WTC11 (cell line): ENCODE measurements around the gene TMSB15C. TPM values are rescaled to one million over a fixed set of nuclear protein-coding genes. Genes with fewer than 3 reads are reported as not detected.
A peak's percentile ranks its signal among the peaks of the same experiment; 100 is the strongest.

Source experiments
- ATAC-seq: fragments of 200-7000 bp; cut with Tn5 transposase; 2 replicates; pipeline ENCODE4 v1.10.0; 2021; ENCODE audit warnings: mild to moderate bottlenecking, moderate library complexity
- CTCF ChIA-PET: fragments of 300-600 bp; sonication (Branson Sonifier 250); formaldehyde crosslinking; loops from one replicate; lab custom pipeline; 2021; ENCODE audit warnings: antibody characterized with exemption; lab: Charles Lee
- POLR2A ChIA-PET: fragments of 350-600 bp; sonication (Branson Sonifier 250); formaldehyde crosslinking; loops from one replicate; lab custom pipeline; 2021; ENCODE audit warnings: antibody characterized with exemption; lab: Charles Lee
- DNase-seq: peaks from one replicate; pipeline ENCODE4 v3.0.0; 2021; ENCODE audit warnings: low spot score
- H3K27ac Mint-ChIP-seq: 2 replicates; pipeline ENCODE4 v1.8.0; 2021; ENCODE audit warnings: mixed read lengths
- H3K27me3 Mint-ChIP-seq: 2 replicates; pipeline ENCODE4 v1.8.0; 2021; ENCODE audit warnings: low read depth, mild to moderate bottlenecking, moderate library complexity, mixed read lengths
- H3K36me3 Mint-ChIP-seq: 2 replicates; pipeline ENCODE4 v1.8.0; 2021; ENCODE audit warnings: mixed read lengths
- H3K4me1 Mint-ChIP-seq: 2 replicates; pipeline ENCODE4 v1.8.0; 2022; ENCODE audit warnings: mixed read lengths
- H3K4me3 Mint-ChIP-seq: 2 replicates; pipeline ENCODE4 v1.8.0; 2021; ENCODE audit warnings: mild to moderate bottlenecking, moderate library complexity, mixed read lengths
- H3K9me3 Mint-ChIP-seq: 2 replicates; pipeline ENCODE4 v1.8.0; 2021; ENCODE audit warnings: mixed read lengths
- ARID4B ChIP-seq: sonication (generic); formaldehyde crosslinking; IDR thresholded peaks from 2 replicates; pipeline ENCODE4 v1.8.0; 2023; ENCODE audit warnings: missing genetic modification reagents, mild to moderate bottlenecking, borderline replicate concordance
- ATF1 ChIP-seq: sonication (generic); formaldehyde crosslinking; IDR thresholded peaks from 2 replicates; pipeline ENCODE4 v1.8.1; 2023; ENCODE audit warnings: mild to moderate bottlenecking, moderate library complexity, missing genetic modification reagents
- CREB1 ChIP-seq: sonication (generic); formaldehyde crosslinking; IDR thresholded peaks from 2 replicates; pipeline ENCODE4 v1.8.0; 2023; ENCODE audit warnings: mild to moderate bottlenecking, missing genetic modification reagents
- ELF4 ChIP-seq: sonication (generic); formaldehyde crosslinking; IDR thresholded peaks from 2 replicates; pipeline ENCODE4 v1.8.1; 2022; ENCODE audit warnings: low read depth, mild to moderate bottlenecking, moderate library complexity, missing genetic modification reagents
- ETV6 ChIP-seq: sonication (generic); formaldehyde crosslinking; IDR thresholded peaks from 2 replicates; pipeline ENCODE4 v1.8.1; 2022; ENCODE audit warnings: mild to moderate bottlenecking, missing genetic modification reagents
- FOXP1 ChIP-seq: sonication (generic); formaldehyde crosslinking; IDR thresholded peaks from 2 replicates; pipeline ENCODE4 v1.8.0; 2022; ENCODE audit warnings: missing genetic modification reagents, mild to moderate bottlenecking, moderate library complexity, borderline replicate concordance
- FOXP4 ChIP-seq: sonication (generic); formaldehyde crosslinking; IDR thresholded peaks from 2 replicates; pipeline ENCODE4 v1.8.0; 2022; ENCODE audit warnings: mild to moderate bottlenecking, missing genetic modification reagents
- GABPB1 ChIP-seq: sonication (generic); formaldehyde crosslinking; IDR thresholded peaks from 2 replicates; pipeline ENCODE4 v1.8.1; 2023; ENCODE audit warnings: mild to moderate bottlenecking, missing genetic modification reagents
- HMGA2 ChIP-seq: fragments of 250-450 bp; sonication (Bioruptor Pico); IDR thresholded peaks from 2 replicates; pipeline ENCODE4 v1.4.0; 2021; ENCODE audit warnings: mild to moderate bottlenecking, moderate library complexity
- HMGXB4 ChIP-seq: sonication (generic); formaldehyde crosslinking; IDR thresholded peaks from 2 replicates; pipeline ENCODE4 v1.8.1; 2023; ENCODE audit warnings: mild to moderate bottlenecking, moderate library complexity, missing genetic modification reagents
- JUN ChIP-seq: sonication (generic); formaldehyde crosslinking; IDR thresholded peaks from 2 replicates; pipeline ENCODE4 v1.8.0; 2023; ENCODE audit warnings: mild to moderate bottlenecking, missing genetic modification reagents
- MAX ChIP-seq: sonication (generic); formaldehyde crosslinking; IDR thresholded peaks from 2 replicates; pipeline ENCODE4 v1.8.0; 2022; ENCODE audit warnings: mild to moderate bottlenecking, missing genetic modification reagents
- MYBL2 ChIP-seq: sonication (generic); formaldehyde crosslinking; IDR thresholded peaks from 2 replicates; pipeline ENCODE4 v1.8.1; 2023; ENCODE audit warnings: mild to moderate bottlenecking, moderate library complexity, missing genetic modification reagents
- NFYB ChIP-seq: sonication (generic); formaldehyde crosslinking; conservative IDR thresholded peaks from 2 replicates; pipeline ENCODE4 v1.8.0; 2022; ENCODE audit warnings: low read depth, missing genetic modification reagents
- SOX15 ChIP-seq: fragments of 250-450 bp; sonication (Bioruptor Pico); IDR thresholded peaks from 2 replicates; pipeline ENCODE4 v1.9.0; 2021; ENCODE audit warnings: mild to moderate bottlenecking
- TEAD4 ChIP-seq: sonication (generic); formaldehyde crosslinking; IDR thresholded peaks from 2 replicates; pipeline ENCODE4 v1.8.0; 2022; ENCODE audit warnings: mild to moderate bottlenecking, missing genetic modification reagents
- ZNF121 ChIP-seq: sonication (generic); formaldehyde crosslinking; IDR thresholded peaks from 2 replicates; pipeline ENCODE4 v1.8.0; 2023; ENCODE audit warnings: missing genetic modification reagents
- ZNF671 ChIP-seq: fragments of 250-450 bp; sonication (Bioruptor Pico); IDR thresholded peaks from 2 replicates; pipeline ENCODE4 v1.8.0; 2021; ENCODE audit warnings: mild to moderate bottlenecking
- total RNA-seq: library from RNA; stranded (reverse); gene quantifications from 3 replicates; pipeline ENCODE4 v1.2.3, GENCODE V29; 2021
- TF ChIP-seq, protein P1 (sequence below): fragments of 250-450 bp; sonication (Bioruptor Pico); IDR thresholded peaks from 2 replicates; pipeline ENCODE4 v2.1.2; 2022; ENCODE audit warnings: mild to moderate bottlenecking, moderate library complexity

Gene TMSB15C
- total RNA-seq, 1 experiment from 2014 or later, result 4.3 TPM

DNA sequence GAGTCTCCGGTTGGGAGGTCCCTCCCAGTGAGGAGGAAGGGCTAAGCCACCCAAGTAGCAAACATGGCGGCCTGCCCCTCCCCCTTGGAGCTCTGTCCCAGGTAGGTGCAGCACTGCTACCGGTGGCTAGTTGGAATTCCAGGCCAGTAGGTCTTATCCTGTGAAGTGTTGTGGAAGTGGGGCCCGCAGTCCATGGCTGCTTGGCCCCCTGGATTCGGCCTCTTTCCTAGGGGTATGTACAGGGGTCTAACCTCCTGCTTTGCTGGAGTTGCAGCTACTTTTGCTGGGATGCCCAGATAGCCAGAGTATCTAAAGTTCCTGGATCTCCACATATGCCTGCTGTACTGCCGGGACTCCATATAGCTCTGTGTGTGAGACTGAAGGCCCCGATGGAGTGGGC lies 9.9 kb upstream of the TMSB15C start:
- CTCF ChIA-PET, result no interaction called here
- no peaks in the 10 kb centered on the region for H3K9me3 Mint-ChIP-seq
- H3K27ac Mint-ChIP-seq, result no peak overlapping the region
- H3K4me3 Mint-ChIP-seq, result no peak overlapping the region
- POLR2A ChIA-PET, result no interaction called here
- peaks cover 5% of the 10 kb centered on the region for H3K27me3 Mint-ChIP-seq
- ATAC-seq, result no peak
- H3K4me1 Mint-ChIP-seq, result no peaks in the 10 kb centered on the region
- DNase-seq, result peak; percentile 13
- no peaks in the 10 kb centered on the region for H3K36me3 Mint-ChIP-seq
- TF ChIP-seq ARID4B (no peak), FOXP1 (CRISPR knock-in tag) (no peak), ELF4 (no peak), ZNF671 (no peak), NFYB (CRISPR knock-in tag) (no peak), ZNF121 (CRISPR knock-in tag) (no peak), MAX (CRISPR knock-in tag) (no peak), JUN (CRISPR knock-in tag) (no peak), HMGXB4 (CRISPR knock-in tag) (no peak), MYBL2 (CRISPR knock-in tag) (no peak), CREB1 (no peak), TEAD4 (CRISPR knock-in tag) (no peak)
- TF ChIP-seq, protein P1, sequence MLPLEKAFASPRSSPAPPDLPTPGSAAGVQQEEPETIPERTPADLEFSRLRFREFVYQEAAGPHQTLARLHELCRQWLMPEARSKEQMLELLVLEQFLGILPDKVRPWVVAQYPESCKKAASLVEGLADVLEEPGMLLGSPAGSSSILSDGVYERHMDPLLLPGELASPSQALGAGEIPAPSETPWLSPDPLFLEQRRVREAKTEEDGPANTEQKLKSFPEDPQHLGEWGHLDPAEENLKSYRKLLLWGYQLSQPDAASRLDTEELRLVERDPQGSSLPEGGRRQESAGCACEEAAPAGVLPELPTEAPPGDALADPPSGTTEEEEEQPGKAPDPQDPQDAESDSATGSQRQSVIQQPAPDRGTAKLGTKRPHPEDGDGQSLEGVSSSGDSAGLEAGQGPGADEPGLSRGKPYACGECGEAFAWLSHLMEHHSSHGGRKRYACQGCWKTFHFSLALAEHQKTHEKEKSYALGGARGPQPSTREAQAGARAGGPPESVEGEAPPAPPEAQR (CRISPR knock-in tag), result no peak

DNA sequence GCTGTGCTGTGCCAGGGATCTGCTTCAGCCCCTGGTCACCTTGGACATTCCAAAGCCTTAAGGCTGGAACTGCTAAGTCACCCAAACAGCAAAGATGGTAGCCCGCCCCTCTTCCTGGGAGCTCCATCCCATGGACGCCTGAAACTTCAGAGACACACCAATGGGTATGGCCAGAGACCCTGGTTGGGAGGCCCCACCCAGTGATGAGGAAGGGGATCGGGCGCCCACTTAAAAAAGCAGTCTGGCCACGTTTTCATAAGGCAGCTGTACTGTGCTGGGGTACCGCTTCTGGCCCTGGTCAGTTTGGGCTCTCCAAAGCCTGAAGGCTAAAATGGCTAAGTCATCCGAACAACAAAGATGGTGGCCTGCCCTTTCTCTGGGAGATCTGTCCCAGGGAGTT lies 9.4 kb upstream of the TMSB15C start:
- H3K36me3 Mint-ChIP-seq, result no peaks in the 10 kb centered on the region
- ATAC-seq (no peak), DNase-seq (no peak)
- H3K27me3 Mint-ChIP-seq, result peaks cover 4% of the 10 kb centered on the region; the same call in 1 of the 2 replicates
- ChIA-PET CTCF (no interaction called here), POLR2A (no interaction called here)
- H3K4me1 Mint-ChIP-seq, result no peaks in the 10 kb centered on the region
- no peak overlapping the region for H3K4me3 Mint-ChIP-seq
- no peak for TF ChIP-seq ATF1 (CRISPR knock-in tag)
- TF ChIP-seq SOX15 (CRISPR knock-in tag), result no peak
- no peak overlapping the region for H3K27ac Mint-ChIP-seq
- no peaks in the 10 kb centered on the region for H3K9me3 Mint-ChIP-seq

- H3K4me3 Mint-ChIP-seq, result no peak overlapping the region
- ATAC-seq (no peak), DNase-seq (no peak)
- ChIA-PET CTCF (no interaction called here), POLR2A (no interaction called here)
- H3K36me3 Mint-ChIP-seq, result no peaks in the 10 kb centered on the region
- H3K27ac Mint-ChIP-seq, result no peak overlapping the region
- no peaks in the 10 kb centered on the region for H3K4me1 Mint-ChIP-seq
- peaks cover 4% of the 10 kb centered on the region; the same call in 1 of the 2 replicates for H3K27me3 Mint-ChIP-seq
- H3K9me3 Mint-ChIP-seq, result no peaks in the 10 kb centered on the region
- TF ChIP-seq ARID4B, result no peak
- TF ChIP-seq FOXP4 (CRISPR knock-in tag), result no peak
- TF ChIP-seq HMGA2, result no peak
- no peak for TF ChIP-seq ETV6
- no peak for TF ChIP-seq SOX15 (CRISPR knock-in tag)
- TF ChIP-seq GABPB1 (CRISPR knock-in tag), result no peak
Observed at GRCh38 chrX:104084534-104085277, 8.7 kb upstream of the TMSB15C start.
